OCI-M2 (cell line): ENCODE measurements around the gene WWOX.

ENCODE experiments used
- DNase-seq: peaks from one replicate; lab custom pipeline; 2025; ENCODE audit not compliant: unreplicated experiment; lab: John Stamatoyannopoulos, UW

WWOX gene

DNA sequence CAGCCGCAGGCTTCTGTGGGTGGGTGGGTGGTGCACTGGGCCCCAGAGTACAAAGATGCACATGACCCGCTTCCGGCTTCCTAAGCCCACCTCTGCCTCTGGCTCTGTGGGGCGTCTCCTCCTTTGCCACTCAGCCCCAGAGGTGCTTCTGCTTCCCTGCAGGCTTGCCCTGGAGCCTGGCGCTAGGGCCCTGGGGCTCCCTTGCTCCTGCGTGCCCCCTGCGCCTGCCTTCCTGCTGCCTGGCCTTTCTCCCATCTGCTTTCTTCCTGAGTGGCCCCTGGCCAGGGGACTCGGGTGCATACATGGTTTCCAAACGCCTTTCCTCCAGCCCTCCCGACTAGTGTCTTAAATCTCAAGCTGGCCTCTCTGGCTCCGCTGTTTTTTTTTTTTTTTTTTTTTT is 3.4 kb downstream of the WWOX start:
- DNase-seq: no peak

DNA sequence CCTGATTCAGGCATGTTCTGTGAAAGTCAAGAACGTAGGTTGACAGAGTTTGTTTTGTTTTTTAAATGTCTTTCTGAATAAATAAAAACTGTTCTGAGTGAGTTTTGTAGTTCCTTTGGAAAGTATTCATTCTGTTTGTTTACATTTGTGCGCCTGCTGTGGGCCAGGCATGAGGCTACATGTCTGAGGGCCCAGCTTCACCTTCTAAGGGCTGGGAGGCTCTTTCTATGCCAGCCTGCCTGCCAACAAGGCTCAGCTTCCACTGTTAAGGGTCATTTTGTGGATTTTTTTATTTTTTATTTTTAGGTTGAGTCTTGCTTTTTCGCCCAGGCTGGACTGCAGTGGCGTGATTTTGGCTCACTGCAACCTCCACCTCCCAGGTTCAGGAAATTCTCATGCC is 6.1 kb downstream of the WWOX start:
- DNase-seq: no peak

DNA sequence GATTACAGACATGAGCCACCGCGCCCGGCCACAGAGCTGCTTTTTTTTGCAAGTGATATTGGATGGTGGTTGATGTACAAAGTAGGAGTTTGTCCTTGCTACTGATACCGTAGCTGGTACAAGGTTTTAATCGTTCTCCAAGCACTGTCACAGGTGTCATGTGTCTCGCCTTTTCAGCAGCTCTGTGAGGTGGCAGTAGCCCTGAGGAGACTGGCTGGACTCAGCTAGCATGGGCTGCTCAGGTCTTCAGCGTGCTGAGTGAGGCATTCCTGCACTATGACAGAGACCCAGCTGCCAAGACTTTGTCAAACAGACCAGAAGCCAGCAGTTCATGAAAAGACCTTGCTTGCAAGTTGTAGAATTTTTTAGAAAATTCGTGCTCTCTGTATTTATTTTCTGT is 7.2 kb downstream of the WWOX start:
- DNase-seq: no peak

DNA sequence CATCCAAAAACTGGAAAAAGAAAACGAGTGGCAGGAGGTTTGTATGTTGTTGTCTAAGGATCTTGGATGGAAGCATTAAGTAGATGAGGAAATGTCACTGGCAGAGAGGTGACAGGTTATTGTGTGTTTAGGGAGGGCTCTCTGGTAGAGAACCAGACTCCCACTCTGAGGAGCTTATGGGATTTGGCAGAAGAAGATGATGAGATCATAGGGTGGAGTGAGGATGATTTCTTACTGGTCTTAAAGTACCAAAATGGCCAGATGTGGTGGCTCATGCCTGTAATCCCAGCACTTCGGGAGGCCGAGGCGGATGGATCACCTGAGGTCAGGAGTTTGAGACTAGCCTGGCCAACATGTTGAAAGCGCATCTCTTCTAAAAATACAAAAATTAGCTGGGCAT is 9.0 kb downstream of the WWOX start:
- no peak for DNase-seq

DNA sequence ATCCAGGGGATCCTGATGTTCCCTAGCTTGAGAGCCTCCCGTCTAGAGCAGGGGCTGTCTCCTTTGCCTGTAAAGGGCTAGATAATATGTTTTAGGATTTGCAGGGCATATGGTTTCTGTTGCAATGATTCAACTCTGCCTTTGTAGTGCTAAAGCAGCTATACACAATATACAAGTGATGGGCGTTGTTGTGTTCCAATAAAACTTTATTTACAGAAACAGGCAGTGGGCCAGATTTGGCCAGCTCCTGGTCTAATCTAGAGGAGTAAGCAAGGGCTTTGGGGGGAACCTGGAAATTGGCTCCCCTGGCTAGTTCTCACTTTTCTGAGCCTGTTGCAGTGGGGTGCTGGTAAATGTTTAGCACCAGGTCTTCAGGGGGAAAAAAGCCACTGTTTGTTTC is 13.8 kb downstream of the WWOX start:
- no peak for DNase-seq

DNA sequence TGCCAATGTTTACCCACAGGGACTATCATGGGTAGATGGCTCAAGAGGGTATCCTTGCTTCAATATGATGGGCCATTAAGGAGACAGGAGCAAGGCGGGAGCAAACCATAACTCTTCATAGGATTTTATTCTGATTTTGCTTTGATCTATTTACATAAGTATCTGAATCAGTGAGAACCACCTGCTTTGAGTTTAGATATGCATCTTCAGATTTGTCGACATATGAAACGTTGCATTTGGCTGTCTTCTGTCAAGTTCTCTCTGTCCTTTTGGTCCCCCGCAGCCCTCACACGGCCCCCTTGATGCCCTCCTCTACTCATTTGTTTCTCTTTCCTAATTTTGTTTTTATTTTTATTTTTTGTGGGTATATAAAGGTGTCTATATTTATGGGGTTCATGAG is 16.2 kb downstream of the WWOX start:
- DNase-seq: no peak

DNA sequence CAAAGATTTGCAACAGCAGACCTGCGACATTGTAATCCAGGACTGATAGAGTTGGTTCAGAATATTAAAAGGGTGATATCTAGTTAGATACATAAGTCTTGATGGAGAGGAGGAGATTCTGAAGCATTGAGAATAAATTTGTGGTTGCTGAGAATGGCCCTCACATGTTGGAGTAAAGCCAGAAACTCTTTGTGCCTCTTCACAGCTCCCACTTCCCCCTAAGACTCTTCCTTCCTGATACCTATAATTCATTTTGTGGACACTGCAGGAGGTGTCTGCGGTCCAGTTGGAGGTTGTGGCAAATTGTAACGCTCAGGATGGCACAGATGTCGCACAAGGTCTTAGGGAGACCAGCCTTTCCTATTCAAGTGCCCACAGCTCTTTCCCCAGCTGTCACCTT is 17.5 kb downstream of the WWOX start:
- no peak for DNase-seq

DNA sequence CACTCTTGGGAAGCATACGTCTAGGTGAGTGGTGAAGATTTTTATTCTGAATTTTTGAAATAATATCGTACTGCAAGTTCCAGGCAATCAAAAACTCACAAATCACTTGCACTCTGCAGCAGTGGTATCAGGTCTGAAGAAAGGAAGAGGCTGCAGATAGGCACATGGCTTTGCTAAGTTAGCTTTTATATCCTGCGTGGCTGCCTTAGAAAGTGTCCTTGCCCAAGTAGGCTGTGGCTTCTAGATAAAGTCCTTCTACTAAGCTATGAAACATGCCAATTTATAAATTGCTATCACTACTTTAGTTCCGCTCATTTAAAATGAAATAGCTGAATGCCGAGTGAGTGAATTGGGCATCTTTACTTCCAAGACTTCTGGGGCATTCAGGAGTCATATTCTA is 17.9 kb downstream of the WWOX start:
- DNase-seq: no peak

DNA sequence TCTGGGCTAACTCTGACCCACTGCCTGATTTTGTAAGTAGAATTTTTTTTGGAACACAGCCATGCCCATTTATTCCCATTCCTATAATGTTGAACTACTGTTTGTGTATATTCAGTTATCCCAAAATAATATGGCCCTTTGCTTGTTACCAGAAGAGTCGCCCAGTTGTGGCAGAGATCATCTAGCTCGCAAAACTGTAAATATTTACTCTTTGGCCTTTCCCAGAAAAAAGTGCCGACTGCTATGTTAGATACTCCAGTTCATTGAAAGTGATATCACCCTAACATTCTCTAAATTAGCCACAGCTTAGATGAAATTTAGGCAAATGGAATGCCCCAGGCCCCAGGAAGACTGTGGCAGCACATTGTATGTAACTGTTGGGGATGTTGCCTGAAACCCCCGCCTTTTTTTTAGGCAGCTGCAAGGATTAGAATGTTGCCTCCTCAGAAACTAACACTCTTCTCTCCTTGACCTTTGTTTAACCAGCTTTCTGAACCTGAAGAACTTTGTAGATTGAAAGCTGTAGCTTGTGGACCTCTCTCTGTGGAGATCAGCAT is 19.1 kb downstream of the WWOX start:
- DNase-seq: no peak

DNA sequence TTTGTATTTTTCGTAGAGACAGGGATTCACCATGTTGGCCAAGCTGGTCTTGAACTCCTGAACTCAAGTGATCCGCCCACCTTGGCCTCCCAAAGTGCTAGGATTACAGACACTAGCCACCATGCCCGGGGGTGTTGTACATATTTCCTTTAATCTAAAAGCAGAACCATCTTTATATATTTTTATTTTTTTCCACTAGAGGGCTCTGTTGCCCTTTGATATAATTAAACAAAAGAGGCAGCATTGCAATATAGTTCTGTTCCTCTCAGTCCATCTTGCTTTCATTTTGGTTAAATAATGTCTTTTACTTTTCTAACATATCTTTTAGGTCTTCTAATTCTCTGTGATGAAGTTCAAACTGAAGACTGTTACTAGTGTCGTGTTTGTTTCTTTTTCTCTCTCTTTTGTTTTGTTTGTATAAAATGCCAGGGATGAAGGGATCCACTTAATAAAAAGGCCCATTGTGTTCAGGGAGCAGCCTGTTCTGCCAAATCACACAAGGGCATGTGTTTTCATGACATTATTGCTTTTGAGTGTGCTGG is 23.4 kb downstream of the WWOX start:
- DNase-seq: no peak

DNA sequence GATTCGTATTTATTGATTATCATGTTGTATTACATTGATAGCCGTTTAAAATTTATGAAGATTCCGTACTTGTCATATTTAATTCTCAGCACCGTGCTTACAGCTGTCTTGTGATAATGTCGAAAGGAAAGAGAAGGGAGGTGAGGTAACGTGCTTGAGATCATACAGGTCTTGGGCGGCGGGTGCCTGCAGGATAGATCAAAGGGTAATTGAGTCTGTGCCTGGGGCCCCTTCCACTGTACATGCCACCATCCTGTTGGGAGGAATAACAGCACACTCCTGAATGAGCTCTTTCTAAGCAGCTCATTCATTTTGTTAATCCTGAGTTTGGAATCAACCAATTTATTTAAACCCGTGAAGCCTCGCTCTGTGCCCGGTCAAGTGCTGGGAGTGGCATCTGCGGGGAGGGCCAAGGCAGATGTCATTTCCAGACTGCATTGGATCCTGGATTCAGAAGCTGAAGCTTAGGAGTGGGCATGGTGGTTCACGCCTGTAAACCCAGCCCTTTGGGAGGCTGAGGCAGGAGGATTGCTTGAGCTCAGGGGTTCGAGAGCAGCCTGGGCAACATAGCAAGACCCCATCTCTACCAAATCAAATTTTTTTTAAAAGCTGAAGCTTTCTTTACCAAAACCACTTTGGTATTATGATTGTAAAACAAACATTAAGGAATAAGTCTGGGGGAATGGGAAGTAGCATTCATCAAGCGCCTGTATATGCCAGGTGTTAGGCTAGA is 25.8 kb downstream of the WWOX start:
- DNase-seq: no peak

DNA sequence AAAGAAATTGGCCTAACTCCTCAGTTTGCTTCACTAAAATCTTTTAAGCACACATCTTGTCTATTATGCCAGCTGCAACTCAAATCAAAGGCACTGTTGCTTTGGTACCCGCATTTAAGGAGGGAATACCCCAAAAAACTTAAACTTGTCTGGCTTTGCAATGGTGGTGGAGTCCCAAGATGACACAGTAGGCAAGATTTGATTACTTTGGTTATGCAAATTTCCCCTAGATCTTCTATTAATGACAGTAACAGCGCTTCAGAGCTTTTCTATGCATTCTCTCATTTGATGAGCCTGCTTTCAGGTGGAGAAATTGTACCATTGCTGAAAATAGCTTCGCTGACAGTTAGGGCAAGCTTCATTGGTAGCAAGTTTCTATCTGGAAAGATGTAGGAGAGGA is 27.2 kb downstream of the WWOX start:
- no peak for DNase-seq

DNA sequence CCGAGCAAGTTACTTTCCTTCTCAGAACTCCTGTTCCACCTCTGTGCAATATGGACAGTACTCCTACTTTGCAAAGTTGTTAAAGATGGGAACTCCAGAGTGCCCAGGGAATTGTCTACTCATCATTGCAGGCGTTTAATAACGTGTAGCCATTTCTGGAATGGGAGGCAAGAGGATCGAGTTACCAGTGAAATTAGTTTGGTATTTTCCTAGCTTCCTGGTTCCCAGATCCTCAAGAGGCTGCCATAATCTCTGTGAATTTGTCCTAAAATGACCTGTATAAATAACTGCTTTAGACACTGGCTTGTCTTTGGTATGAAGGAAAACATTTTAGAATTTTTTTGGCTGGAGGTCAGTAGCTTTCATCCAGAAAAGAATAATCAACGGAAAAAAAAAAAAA is 27.7 kb downstream of the WWOX start:
- no peak for DNase-seq

DNA sequence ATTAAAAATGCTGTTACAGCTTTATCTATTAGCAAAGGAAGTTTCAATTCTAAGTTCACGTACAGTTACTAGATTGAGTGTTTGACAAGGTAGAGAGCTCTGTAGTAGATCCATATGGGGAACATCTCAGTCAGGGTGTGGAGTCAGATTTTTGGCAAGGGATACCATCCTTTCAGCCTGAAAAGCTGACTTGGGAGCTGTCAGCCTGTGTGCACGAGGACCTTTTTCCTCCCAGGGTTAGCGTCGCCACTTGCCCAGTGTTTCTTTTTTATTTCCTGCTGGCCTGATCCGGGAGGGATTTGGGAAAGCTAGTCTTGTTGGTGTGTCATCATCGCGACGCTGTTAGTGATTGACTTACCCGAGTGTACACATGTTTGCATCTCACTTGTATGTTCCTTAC is 29.5 kb downstream of the WWOX start:
- no peak for DNase-seq

DNA sequence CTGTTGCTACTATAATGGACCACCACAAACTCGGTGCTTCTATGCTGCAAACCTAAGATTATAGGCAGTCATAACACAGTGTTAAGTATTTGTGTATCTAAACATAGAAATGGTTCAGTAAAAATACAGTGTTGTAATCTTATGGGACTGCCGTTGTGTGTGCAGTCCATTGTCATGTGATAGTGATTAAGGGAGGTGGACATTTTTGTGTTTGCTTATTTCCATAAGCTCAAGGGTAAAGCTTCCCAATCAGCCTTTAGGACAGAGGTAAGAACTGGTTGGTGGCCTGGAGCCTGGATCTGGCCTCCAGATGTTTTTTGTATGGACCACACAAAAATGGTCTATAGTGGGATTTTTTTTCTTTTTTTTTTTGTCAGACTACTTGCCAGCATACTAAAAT is 29.9 kb downstream of the WWOX start:
- DNase-seq: no peak

DNA sequence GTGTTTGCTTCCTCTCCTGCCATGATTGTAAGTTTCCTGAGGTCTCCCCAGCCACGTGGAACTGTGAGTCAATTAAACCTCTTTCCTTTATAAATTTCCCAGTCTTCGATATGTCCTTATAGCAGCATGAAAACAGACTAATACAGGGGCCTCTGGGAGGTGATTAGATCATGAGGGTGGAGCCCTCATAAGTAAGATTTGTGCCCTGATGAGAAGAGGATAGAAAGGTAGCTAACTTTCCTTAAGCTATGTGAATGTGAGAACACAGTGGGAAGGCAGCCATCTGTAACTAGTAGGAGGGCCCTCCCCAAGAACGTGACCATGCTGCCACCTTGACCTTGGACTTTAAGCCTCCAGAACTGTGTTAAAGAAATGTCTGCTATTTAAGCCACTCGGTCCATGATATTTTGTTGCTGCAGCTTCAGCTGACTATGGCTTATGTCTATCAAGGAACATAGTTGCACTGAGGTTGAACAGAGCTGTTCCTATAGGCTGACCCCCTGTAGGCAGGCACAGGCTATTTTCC is 30.7 kb downstream of the WWOX start:
- no peak for DNase-seq

DNA sequence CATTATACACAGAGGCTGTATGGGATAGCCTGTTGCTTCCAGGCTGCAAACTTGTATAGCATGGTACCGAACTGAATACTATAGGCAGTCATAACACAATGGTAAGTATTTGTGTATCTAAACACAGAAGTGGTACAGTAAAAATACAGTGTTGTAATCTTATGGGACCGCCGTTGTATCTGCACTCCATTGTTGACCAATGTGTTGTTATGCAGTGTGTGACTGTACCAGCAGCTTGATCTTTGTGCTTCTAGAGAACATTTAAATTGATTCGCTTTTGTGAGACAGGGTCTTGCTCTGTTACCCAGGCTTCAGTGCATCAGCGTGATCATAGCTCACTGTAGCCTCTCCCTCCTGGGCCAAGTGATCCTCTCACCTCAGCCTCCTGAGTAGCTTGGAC is 31.5 kb downstream of the WWOX start:
- no peak for DNase-seq

DNA sequence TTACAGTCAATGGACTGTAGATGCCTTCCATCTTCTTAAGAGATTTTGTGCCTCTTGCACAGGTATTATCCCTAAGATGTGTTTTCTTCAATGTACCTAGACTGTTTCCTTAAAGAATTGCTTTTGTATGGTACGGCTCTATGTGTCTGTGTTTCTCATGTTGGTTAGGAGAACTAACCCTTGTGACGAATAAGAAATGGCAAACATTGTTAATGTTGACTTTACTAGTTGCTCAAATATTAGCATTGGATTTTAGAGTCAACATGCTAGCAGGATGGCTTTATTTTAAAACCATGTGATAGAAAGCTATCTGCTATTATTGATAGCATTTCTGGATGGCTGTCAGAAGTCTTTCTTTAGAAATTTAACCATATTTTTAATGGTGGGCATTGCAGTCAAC is 34.5 kb downstream of the WWOX start:
- DNase-seq: no peak

DNA sequence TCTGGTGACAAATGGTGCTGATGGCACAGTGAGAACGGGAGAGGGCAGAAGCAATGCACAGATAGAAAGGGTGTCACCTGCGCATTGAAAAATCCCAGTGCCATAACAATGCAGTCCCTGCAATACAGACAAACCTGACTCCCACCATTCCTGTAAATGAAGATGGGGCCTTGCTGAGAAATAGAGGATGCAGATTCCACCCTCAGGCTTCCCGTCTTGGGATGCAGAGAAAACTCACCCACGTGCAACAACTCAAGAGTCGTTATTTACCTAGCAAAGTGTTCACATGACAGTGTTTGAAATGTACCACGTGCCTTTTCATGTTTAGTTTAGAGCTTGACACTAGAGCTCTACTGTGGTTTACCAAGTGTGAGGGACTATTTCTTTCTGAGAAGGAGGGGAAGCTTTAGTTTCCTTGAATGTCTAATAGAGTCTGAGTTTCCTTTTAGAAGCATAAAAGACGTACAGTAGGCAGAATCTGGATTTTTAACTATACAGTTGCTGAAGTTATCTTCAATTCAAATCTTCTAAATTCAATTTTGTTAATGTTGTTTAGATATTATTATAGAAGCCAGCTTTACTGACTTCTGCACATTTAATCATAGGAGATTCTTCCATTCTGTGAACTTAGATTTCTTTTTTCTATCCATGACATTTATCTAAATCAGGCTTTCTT is 35.6 kb downstream of the WWOX start:
- DNase-seq: no peak

DNA sequence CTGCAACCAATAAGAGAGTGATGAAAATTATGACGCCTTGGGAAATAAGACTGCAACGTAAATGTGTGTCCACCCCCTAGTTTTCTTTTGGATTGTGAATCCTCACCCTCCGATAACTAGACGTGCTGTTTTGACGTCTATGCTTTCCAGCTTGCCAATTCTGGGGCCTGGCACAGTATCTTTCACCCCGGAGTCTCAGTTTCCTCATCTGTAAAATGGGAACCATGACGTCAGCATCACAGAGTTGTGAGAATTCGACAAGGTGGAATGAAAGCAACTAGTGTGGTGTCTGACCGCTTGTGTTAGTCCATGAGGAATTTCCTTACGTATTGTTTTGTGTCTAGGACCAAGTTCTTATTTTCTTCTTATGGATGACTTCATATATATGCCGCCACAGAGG is 37.7 kb downstream of the WWOX start:
- DNase-seq: no peak

DNA sequence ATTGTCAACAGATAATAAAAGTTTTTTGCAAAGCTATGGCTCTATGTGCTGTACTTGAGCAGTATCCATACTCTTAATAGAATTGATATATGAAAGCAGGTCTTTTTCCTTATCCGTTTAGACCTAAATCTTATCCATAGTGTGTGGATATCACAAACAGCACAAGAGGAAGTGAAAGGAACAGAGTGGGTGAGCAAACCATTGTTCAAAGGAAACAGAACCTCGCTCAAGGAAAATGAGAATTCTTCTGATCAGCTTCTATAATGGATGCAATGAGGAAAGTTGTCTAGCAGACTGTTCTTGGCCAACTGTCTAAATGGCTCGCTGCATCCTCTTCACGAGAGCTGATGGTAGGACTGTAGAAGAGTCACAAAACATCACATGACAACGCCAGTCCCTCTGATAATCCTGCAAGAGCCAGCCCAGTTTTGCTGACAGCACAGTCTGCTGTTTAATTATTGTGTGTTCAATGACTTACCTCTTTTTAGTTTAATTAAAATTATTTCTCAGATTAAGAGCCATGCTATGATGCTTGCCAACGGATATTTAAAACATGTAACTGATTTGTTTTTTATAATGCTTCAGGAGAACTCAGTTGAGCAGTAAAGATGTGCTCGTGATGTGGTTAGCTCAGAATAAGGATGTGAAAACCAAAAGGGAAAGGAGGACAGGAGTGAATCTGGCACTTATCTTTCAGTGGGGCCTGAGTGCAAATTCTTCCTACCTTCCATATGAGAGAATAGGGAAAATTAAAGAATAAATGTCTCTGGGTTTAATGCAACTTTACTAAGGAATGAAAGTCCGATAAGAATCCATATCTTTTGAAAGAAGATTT is 38.5 kb downstream of the WWOX start:
- DNase-seq: no peak
